Vein endothelial cell (primary cell): ENCODE data around the gene MTNR1B. TPM values are rescaled to one million over a fixed set of nuclear protein-coding genes. Genes with fewer than 3 reads are reported as not detected.

Experiments used
- small RNA-seq: library from RNA; depleted of rRNA; stranded (forward); fragments of <200 nt; gene quantifications from one replicate; pipeline ENCODE3, GENCODE V24; 2012
- total RNA-seq: library from RNA; depleted of rRNA; stranded (reverse); fragments of >200 nt; gene quantifications from 2 replicates; pipeline ENCODE4 v1.2.3, GENCODE V29; 2012

Gene MTNR1B
- total RNA-seq = not detected in 2 replicates

GRCh38 chr11:92969634-92970347 is at the start of gene MTNR1B:
Gene MTNR1B, plus strand, starts transcription at chr11:92969651. Its CDS starts 75 bp downstream, at chr11:92969726.

Small RNA genes lying within 50 kb of the gene (small RNA-seq; reads per million reads assigned to genes)
- not detected for gene SNRPGP16

Other genes with a start within 250 kb of the MTNR1B start
- gene SLC36A4, start 228.3 kb downstream of the MTNR1B start, total RNA-seq = 11.1 and 15.4 TPM in 2 replicates